Activated CD4-positive, alpha-beta T cell treated with anti-CD3 and anti-CD28 coated beads for 36 hours (primary cell): ENCODE results near the gene ATF5. TPM values are rescaled to one million over a fixed set of nuclear protein-coding genes. Genes with fewer than 3 reads are reported as not detected.

Source experiments
- ATAC-seq: fragments of 200-7000 bp; cut with Tn5 transposase; one replicate; pipeline ENCODE4 v1.10.0; 2021; ENCODE audit warnings: mild to moderate bottlenecking, moderate library complexity
- CTCF ChIA-PET: fragments of 350-600 bp; sonication (Branson Sonifier 250); formaldehyde crosslinking; loops from one replicate; lab custom pipeline; 2021; ENCODE audit warnings: antibody characterized with exemption; lab: Charles Lee
- POLR2A ChIA-PET: fragments of 350-600 bp; sonication (Branson Sonifier 250); formaldehyde crosslinking; loops from one replicate; lab custom pipeline; 2021; ENCODE audit warnings: antibody characterized with exemption, inconsistent platforms; lab: Charles Lee
- DNase-seq: peaks from one replicate; pipeline ENCODE4 v3.0.0-alpha.2; 2020
- H3K27ac Mint-ChIP-seq: one replicate; pipeline ENCODE4 v1.8.0; 2021; ENCODE audit warnings: mixed read lengths
- H3K27me3 Mint-ChIP-seq: one replicate; pipeline ENCODE4 v1.8.0; 2021; ENCODE audit warnings: mixed read lengths
- H3K36me3 Mint-ChIP-seq: one replicate; pipeline ENCODE4 v1.8.0; 2021; ENCODE audit warnings: low read depth, mixed read lengths
- H3K4me1 Mint-ChIP-seq: one replicate; pipeline ENCODE4 v1.8.0; 2021; ENCODE audit warnings: mixed read lengths
- H3K4me3 Mint-ChIP-seq: one replicate; pipeline ENCODE4 v1.8.0; 2021; ENCODE audit warnings: mild to moderate bottlenecking, moderate library complexity, mixed read lengths
- H3K9me3 Mint-ChIP-seq: one replicate; pipeline ENCODE4 v1.8.0; 2021; ENCODE audit warnings: low read depth, mixed read lengths
- intact Hi-C, 2 experiments: fragments of 100-400 bp; cut with DNase I in 1 of 2; cut with micrococcal nuclease in 1 of 2; formaldehyde crosslinking; loops; one replicate each; pipeline versions ENCODE4 v1.14.2 to v1.15.1; 2022 to 2024; cut with DNase I, micrococcal nuclease
- total RNA-seq, 2 experiments: library from RNA; stranded (reverse); gene quantifications; one replicate each; pipeline ENCODE4 v1.2.3, GENCODE V29; 2021

ATF5 gene, protein sequence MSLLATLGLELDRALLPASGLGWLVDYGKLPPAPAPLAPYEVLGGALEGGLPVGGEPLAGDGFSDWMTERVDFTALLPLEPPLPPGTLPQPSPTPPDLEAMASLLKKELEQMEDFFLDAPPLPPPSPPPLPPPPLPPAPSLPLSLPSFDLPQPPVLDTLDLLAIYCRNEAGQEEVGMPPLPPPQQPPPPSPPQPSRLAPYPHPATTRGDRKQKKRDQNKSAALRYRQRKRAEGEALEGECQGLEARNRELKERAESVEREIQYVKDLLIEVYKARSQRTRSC
- total RNA-seq = 10 to 100 TPM; 12.5 to 14.1 TPM

DNA sequence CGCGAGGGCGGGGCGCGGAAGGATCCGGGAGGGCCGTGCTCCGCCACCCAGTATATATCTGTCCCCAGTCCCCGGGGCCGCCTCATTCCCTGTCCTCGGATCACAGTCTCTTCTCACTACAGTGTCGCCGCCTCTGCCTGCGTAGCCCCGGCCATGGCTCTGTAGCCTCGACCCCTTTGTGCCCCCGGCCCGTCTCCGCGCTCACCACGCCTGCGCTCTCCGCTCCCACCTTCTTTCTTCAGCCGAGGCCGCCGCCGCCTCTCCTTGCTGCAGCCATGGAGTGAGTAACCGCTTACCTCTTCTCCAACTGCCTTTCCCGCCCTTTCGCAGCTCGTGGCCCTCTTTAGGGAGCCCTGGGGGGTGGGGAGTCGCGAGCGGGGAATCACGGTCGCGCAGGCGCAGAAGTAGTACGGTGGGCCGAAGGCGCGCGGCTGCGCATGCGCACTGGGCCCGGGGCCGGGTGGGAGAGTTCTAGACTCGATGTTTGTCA, at the start of gene ATF5, which contains the start of gene NUP62:
TSS of gene ATF5 (plus strand) at position 85 of the 490 bp plus-strand sequence. CDS start 1,646 bp downstream, outside the sequence.
TSS of gene NUP62 (minus strand) at position 384 of the 490 bp plus-strand sequence. CDS start 19,697 bp downstream, outside the sequence.
- POLR2A ChIA-PET = interaction anchor here (0.6 to 3.5 kb wide), 10 partner anchors 18 to 446 kb away, joined by 3 to 17 read pairs (median 6); partner anchors contain the start of genes AKT1S1, IL4I1, PNKP and PTOV1
- H3K4me3 Mint-ChIP-seq = peak within 1 kb of the TSS; percentile 96
- ATAC-seq = peak; percentile 45
- intact Hi-C loops = loop anchor here (1.0 to 5.0 kb wide), 16 partner anchors 32 to 844 kb away; partner anchors contain the start of genes AKT1S1 (in 2 of the 2), TBC1D17 (in 2 of the 2), VRK3 (in 2 of the 2) and NR1H2 (in 1 of the 2)
- H3K27me3 Mint-ChIP-seq = no peaks in the 10 kb centered on the region
- peaks cover 61% of the 10 kb centered on the region for H3K36me3 Mint-ChIP-seq
- H3K9me3 Mint-ChIP-seq = peaks cover 6% of the 10 kb centered on the region
- peak within 1 kb of the TSS; percentile 98 for H3K27ac Mint-ChIP-seq
- peaks cover 65% of the 10 kb centered on the region for H3K4me1 Mint-ChIP-seq
- DNase-seq = peak; percentile 95
- CTCF ChIA-PET = interaction anchor here (0.5 to 1.8 kb wide), 7 partner anchors 18 to 996 kb away, joined by 3 to 6 read pairs (median 3); partner anchors contain the start of gene MED25

DNA sequence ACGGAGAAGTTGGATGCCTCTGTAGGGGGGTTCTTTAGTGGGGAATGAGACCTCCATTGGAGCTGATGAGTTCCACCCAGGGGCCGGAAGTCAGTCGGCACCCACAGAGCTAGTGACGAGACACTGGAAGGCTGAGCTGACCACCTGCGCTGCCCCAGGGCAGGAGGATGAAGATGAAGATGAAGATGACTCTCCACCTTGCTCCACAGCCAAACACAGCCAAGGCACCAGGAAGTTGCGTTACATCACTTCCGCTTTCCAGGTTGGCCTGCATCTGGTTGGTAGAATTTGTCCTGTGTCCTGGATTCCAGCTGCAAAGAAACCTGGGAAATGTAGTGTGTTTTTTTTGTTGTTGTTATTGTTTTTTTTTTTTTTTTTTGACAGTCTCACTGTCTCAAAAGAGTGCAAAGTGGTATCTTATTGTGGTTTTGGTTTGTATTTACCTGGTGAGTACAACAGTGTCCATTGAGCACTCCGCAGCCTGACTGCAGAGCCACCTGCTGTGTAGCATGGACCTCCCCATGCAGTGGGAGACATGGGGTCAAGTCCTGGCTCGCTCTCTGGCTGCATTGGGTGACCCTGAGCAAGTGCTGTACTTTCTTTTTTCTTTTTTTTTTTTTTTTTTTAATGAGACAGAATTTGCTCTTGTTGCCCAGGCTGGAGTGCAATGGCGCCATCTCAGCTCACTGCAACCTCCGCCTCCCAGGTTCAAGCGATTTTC, 49.6 kb upstream of the ATF5 start:
- ChIA-PET POLR2A (no interaction called here), CTCF (interaction anchor here (0.8 kb wide), 1 partner anchor 50 kb away, joined by 3 read pairs; the partner anchor contains the start of gene NUP62)
- H3K4me3 Mint-ChIP-seq = no peak overlapping the region
- intact Hi-C loops = loop anchor here in 1 of 2 experiments (2.0 to 5.0 kb wide), 5 partner anchors 108 to 1517 kb away; partner anchors contain the start of genes NUCB1, SYNGR4 and TMEM143
- H3K9me3 Mint-ChIP-seq = no peaks in the 10 kb centered on the region
- H3K27me3 Mint-ChIP-seq = no peaks in the 10 kb centered on the region
- H3K4me1 Mint-ChIP-seq = peaks cover 24% of the 10 kb centered on the region
- peak; percentile 31 for DNase-seq
- no peak overlapping the region for H3K27ac Mint-ChIP-seq
- no peak for ATAC-seq
- H3K36me3 Mint-ChIP-seq = peaks cover 42% of the 10 kb centered on the region

DNA sequence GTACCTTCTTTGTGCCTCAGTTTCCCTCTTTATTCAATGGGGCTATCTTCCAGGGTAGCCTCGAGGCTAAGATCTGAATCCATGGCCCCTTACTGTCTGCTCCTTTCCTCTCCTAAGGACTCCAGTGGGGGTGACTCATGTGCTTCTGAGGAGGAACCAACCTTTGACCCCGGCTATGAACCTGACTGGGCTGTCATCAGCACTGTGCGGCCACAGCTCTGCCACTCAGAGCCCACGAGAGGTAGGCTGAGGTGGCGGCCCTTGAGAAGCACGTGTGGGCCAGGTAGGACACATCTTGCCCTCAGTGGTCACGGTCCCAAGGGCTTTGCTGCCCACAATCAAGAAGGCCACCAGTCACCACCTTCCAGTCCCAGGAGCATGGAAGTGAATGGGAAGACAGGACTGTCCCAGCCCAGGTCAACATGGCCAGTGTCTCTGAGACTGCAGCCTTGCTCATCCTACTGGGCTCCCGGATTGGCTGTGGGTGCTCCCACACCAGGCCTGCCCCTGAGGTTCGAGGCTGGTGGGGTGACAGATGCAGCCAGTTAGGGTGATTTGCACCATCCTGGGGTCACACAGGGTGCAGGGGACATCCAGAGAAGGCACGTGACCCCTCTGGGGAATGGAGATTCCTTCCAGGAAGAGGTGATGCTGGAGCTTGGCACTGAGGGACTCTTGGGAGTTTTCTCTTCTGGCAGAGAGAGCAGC, 48.7 kb upstream of the ATF5 start:
- H3K9me3 Mint-ChIP-seq = no peaks in the 10 kb centered on the region
- H3K4me3 Mint-ChIP-seq = no peak overlapping the region
- H3K27me3 Mint-ChIP-seq = no peaks in the 10 kb centered on the region
- peaks cover 16% of the 10 kb centered on the region for H3K4me1 Mint-ChIP-seq
- H3K27ac Mint-ChIP-seq = no peak overlapping the region
- ATAC-seq (no peak), DNase-seq (no peak)
- POLR2A ChIA-PET = no interaction called here
- intact Hi-C loops = no loop called here
- H3K36me3 Mint-ChIP-seq = peaks cover 47% of the 10 kb centered on the region
- CTCF ChIA-PET = no interaction called here

DNA sequence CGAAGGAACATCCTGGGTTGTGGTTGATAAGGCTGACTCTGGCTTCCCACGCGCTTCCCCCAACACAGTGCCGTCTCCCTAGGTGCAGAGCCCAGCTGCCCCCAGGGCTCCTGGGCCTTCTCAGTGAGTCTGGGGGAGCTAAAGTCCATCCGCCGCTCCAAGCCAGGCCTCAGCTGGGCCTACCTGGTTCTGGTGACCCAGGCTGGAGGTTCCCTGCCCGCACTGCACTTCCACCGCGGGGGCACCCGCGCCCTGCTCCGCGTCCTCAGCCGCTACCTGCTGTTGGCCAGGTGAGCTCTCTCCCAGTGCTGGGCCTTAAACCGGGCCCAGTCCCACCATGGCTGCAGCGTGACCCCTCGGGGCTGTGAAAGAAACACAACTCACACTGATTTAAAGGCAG, 47.8 kb upstream of the ATF5 start:
- no peaks in the 10 kb centered on the region for H3K9me3 Mint-ChIP-seq
- DNase-seq (no peak), ATAC-seq (no peak)
- peaks cover 47% of the 10 kb centered on the region for H3K36me3 Mint-ChIP-seq
- ChIA-PET POLR2A (no interaction called here), CTCF (no interaction called here)
- H3K4me3 Mint-ChIP-seq = no peak overlapping the region
- intact Hi-C loops = no loop called here
- peaks cover 14% of the 10 kb centered on the region for H3K4me1 Mint-ChIP-seq
- no peaks in the 10 kb centered on the region for H3K27me3 Mint-ChIP-seq
- H3K27ac Mint-ChIP-seq = no peak overlapping the region

DNA sequence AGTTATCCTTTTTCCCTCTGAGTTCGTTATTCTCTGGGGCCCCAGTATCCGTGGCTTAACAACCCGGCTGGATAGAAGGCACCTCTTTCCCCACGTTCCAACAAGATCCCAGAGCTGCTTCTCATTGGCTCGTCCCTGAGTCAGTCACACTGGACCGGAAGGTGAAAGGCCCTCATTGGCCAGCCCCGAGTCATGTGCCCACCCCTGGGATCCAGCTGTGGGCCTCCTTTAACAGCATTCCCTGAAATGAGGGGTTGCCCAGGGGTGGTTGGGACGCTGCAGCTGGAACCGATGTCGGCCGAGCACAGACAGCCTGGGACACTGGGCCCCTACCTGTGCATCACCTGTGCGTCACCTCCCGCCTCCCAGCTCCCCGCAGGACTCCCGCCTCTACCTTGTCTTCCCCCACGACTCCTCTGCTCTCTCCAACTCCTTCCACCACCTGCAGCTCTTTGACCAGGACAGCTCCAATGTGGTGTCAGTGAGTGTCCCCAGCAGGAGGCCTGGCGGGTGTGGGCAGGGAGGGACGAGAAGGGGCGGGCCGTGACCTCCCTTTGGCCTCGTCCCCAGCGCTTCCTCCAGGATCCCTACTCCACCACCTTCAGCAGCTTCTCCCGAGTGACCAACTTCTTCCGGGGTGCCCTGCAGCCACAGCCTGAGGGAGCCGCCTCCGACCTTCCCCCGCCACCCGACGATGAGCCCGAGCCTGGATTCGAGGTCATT, 47.2 kb upstream of the ATF5 start:
- ChIA-PET CTCF (interaction anchor here (0.6 kb wide), 1 partner anchor 66 kb away, joined by 3 read pairs; no protein-coding TSS in a partner anchor), POLR2A (no interaction called here)
- no peak for DNase-seq
- Mint-ChIP-seq H3K27ac (no peak overlapping the region), H3K36me3 (peaks cover 47% of the 10 kb centered on the region), H3K4me3 (no peak overlapping the region), H3K9me3 (no peaks in the 10 kb centered on the region), H3K27me3 (no peaks in the 10 kb centered on the region), H3K4me1 (peaks cover 14% of the 10 kb centered on the region)
- no peak for ATAC-seq
- intact Hi-C loops = no loop called here

DNA sequence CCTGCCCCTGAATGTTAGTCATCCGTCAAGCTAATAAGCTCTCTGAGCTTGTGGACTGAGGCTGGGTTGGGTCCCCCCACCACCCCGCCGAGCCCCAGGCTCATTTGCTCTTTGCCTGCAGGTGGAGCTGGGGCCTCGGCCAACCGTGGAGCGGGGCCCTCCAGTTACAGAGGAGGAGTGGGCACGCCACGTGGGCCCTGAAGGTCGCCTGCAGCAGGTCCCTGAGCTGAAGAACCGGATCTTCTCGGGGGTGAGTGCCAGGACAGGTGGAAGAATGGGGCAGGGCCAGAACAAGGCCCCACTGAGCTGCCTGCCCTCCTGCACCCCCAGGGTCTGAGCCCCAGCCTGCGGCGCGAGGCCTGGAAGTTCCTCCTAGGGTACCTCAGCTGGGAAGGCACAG, 46.4 kb upstream of the ATF5 start:
- Mint-ChIP-seq H3K27ac (no peak overlapping the region), H3K9me3 (no peaks in the 10 kb centered on the region), H3K4me1 (peaks cover 14% of the 10 kb centered on the region), H3K4me3 (no peak overlapping the region), H3K27me3 (no peaks in the 10 kb centered on the region), H3K36me3 (peaks cover 47% of the 10 kb centered on the region)
- ChIA-PET POLR2A (no interaction called here), CTCF (interaction anchor here (0.6 kb wide), 1 partner anchor 65 kb away, joined by 3 read pairs; no protein-coding TSS in a partner anchor)
- DNase-seq (no peak), ATAC-seq (no peak)
- intact Hi-C loops = no loop called here

DNA sequence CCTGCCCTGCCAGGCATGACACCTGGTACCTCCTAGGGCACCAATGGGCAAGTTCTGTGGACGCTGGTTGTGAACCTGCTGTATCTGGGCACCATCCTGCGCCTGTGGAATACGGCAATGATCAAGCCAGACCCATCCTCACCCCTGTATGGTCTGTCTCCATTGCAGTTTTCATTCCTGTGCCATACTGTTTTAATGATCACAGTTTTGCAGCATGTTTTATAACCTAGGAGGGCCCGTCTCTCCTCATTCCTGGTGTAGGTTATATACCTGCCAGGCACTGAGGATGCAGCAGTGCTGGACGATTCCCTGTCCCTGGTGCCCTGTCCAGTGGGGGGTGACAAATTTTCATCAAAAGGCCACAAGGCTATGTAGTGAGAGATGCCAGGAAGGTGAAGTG, 45.9 kb upstream of the ATF5 start:
- no peak for DNase-seq

DNA sequence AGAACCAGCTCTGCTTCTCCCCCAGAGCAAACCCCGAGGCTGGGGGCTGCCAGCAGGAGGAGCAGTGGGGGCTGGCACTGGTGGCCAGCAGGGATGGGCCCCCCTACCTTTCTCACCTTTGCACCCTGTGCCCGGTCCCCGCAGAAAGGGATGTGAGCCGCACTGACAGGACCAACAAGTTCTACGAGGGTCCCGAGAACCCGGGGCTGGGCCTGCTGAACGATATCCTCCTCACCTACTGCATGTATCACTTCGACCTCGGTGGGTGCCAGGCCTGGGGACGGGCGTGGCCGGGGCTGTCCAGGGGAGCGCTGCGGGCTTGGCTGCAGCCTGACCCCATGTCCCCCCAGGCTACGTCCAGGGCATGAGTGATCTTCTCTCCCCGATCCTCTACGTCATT, 44.9 kb upstream of the ATF5 start:
- DNase-seq (no peak), ATAC-seq (no peak)
- Mint-ChIP-seq H3K27me3 (no peaks in the 10 kb centered on the region), H3K36me3 (peaks cover 44% of the 10 kb centered on the region), H3K4me3 (no peak overlapping the region), H3K9me3 (no peaks in the 10 kb centered on the region), H3K4me1 (peaks cover 4% of the 10 kb centered on the region), H3K27ac (no peak overlapping the region)
- intact Hi-C loops = no loop called here
- POLR2A ChIA-PET = interaction anchor here (0.6 to 0.7 kb wide), 2 partner anchors 46 to 245 kb away, joined by 3 read pairs; no protein-coding TSS in a partner anchor
- CTCF ChIA-PET = no interaction called here

More for the DNA sequence above, 45.9 kb upstream of the ATF5 start:
- CTCF ChIA-PET = no interaction called here
- Mint-ChIP-seq H3K27me3 (no peaks in the 10 kb centered on the region), H3K36me3 (peaks cover 45% of the 10 kb centered on the region), H3K4me3 (no peak overlapping the region), H3K27ac (peak overlapping the region; percentile 2), H3K9me3 (no peaks in the 10 kb centered on the region), H3K4me1 (peaks cover 12% of the 10 kb centered on the region)
- no peak for ATAC-seq
- POLR2A ChIA-PET = no interaction called here
- intact Hi-C loops = no loop called here

DNA sequence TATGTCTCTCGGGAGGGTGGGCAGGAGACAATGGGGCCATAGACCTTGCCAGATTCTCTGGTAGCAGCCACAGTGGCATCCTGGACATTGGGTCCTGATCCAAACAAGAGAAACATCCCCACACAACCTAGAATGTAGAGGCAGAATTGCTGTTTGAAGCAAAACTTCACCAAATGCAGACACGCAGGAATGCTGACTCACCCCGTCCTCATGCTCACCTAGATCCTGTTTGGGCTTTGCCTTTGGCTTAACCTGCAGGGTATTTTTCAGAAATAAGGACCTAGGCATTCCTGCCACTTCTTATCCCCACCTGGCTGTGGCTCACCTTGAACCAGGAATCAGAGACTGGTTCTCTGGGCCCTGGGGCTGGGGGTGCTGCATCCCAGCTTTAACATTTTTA, 44.2 kb upstream of the ATF5 start:
- Mint-ChIP-seq H3K9me3 (no peaks in the 10 kb centered on the region), H3K27me3 (no peaks in the 10 kb centered on the region), H3K27ac (peak overlapping the region; percentile 19), H3K4me1 (peaks cover 3% of the 10 kb centered on the region), H3K36me3 (peaks cover 46% of the 10 kb centered on the region), H3K4me3 (no peak overlapping the region)
- intact Hi-C loops = no loop called here
- CTCF ChIA-PET = no interaction called here
- DNase-seq (no peak), ATAC-seq (no peak)
- POLR2A ChIA-PET = interaction anchor here (0.7 kb wide), 1 partner anchor 45 kb away, joined by 3 read pairs; no protein-coding TSS in a partner anchor

DNA sequence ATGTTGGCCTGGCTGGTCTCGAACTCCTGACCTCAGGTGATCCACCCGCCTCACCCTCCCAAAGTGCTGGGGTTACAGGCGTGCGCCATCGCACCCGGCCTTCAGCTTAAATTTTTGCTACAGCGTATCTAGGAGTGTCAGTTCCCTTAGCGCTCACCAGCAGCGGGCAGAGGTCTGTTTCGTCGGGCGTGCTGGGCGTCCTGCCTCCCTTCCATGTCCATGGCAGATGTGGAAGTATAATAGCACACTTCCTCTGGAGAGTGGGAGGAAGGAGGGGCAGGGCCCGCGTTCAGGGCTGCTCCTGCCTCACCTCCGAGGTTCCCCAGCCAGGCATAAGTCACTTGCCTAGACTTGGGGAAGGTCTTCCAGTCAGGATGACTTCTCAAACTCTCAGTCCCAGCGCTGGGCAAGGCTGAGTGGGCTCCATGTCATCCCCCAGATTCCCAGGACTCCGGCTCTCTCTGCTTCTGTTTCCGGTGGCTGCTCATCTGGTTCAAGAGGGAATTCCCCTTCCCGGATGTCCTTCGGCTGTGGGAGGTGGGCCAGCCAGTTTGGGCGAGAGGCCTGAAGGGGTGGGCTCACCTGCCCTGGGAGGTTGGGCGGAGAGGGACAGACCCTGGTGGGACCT, 41.9 kb upstream of the ATF5 start:
- ATAC-seq (no peak), DNase-seq (no peak)
- no peak overlapping the region for H3K4me3 Mint-ChIP-seq
- H3K36me3 Mint-ChIP-seq = peaks cover 34% of the 10 kb centered on the region
- peaks cover 8% of the 10 kb centered on the region for H3K4me1 Mint-ChIP-seq
- ChIA-PET POLR2A (no interaction called here), CTCF (interaction anchor here (0.5 kb wide), 1 partner anchor 126 kb away, joined by 3 read pairs; no protein-coding TSS in a partner anchor)
- H3K27ac Mint-ChIP-seq = no peak overlapping the region
- no peaks in the 10 kb centered on the region for H3K9me3 Mint-ChIP-seq
- intact Hi-C loops = no loop called here
- no peaks in the 10 kb centered on the region for H3K27me3 Mint-ChIP-seq
